Occipital lobe (tissue), 2 donors: ENCODE measurements around the gene SH3PXD2A. TPM values are rescaled to one million over a fixed set of nuclear protein-coding genes. Genes with fewer than 3 reads are reported as not detected.
"Not testable (repeated sequence)": the region's sequence is repeated elsewhere in the genome, so short reads cannot be mapped to it uniquely, and the experiment has no call there.

Source experiments
- DNase-seq: peaks from one replicate; lab custom pipeline; 2025; lab: John Stamatoyannopoulos, UW
- total RNA-seq: library from RNA; depleted of rRNA; stranded (reverse); fragments of >200 nt; gene quantifications from one replicate; pipeline ENCODE4 v1.2.3, GENCODE V29; 2014

SH3PXD2A gene
- total RNA-seq, 1 donor from 2014 or later, result 8.7 TPM

- no peak for DNase-seq
Measured at GRCh38 chr10:103648636-103649532, 206.5 kb downstream of the SH3PXD2A start.

GRCh38 chr10:103648251-103648635 is 207.1 kb downstream of the SH3PXD2A start:
- no peak for DNase-seq

GRCh38 chr10:103646304-103646703 is 209.1 kb downstream of the SH3PXD2A start:
- DNase-seq, result no peak

- peak; percentile 73 for DNase-seq
Measured at GRCh38 chr10:103645141-103646054, 210.0 kb downstream of the SH3PXD2A start.

- no peak for DNase-seq
Measured at GRCh38 chr10:103643381-103643780, 212.0 kb downstream of the SH3PXD2A start.

- DNase-seq, result no peak
Measured at GRCh38 chr10:103641326-103641725, 214.1 kb downstream of the SH3PXD2A start.

GRCh38 chr10:103640436-103641181 is 214.8 kb downstream of the SH3PXD2A start:
- DNase-seq, result no peak

GRCh38 chr10:103638948-103639347 is 216.4 kb downstream of the SH3PXD2A start:
- DNase-seq, result no peak

GRCh38 chr10:103637927-103638557 is 217.3 kb downstream of the SH3PXD2A start:
- DNase-seq, result no peak

- DNase-seq, result no peak
Measured at GRCh38 chr10:103637011-103637410, 218.4 kb downstream of the SH3PXD2A start.

GRCh38 chr10:103636492-103636891 is 218.9 kb downstream of the SH3PXD2A start:
- DNase-seq, result no peak

- no peak for DNase-seq
Measured at GRCh38 chr10:103635580-103635979, 219.8 kb downstream of the SH3PXD2A start.

GRCh38 chr10:103633846-103634245 is 221.5 kb downstream of the SH3PXD2A start:
- no peak for DNase-seq

GRCh38 chr10:103632871-103633270 is 222.5 kb downstream of the SH3PXD2A start:
- DNase-seq, result not testable (repeated sequence)

- no peak for DNase-seq
Measured at GRCh38 chr10:103632247-103632642, 223.1 kb downstream of the SH3PXD2A start.

- DNase-seq, result no peak
Measured at GRCh38 chr10:103630156-103630555, 225.2 kb downstream of the SH3PXD2A start.

GRCh38 chr10:103629581-103629980 is 225.8 kb downstream of the SH3PXD2A start:
- DNase-seq, result no peak

GRCh38 chr10:103627893-103628292 is 227.5 kb downstream of the SH3PXD2A start:
- DNase-seq, result no peak

- DNase-seq, result no peak
Measured at GRCh38 chr10:103627111-103627892, 228.1 kb downstream of the SH3PXD2A start.

- no peak for DNase-seq
Measured at GRCh38 chr10:103626178-103626577, 229.2 kb downstream of the SH3PXD2A start.
